Fibroblast of pulmonary artery (primary cell): ENCODE measurements around the gene CTR9.

Experiments used
- DNase-seq: peaks from one replicate; pipeline ENCODE4 v3.0.0-alpha.2; 2010; ENCODE audit warnings: low read depth
- H3K4me3 ChIP-seq: replicated peaks from 2 replicates; pipeline ENCODE4 v1.5.1; 2011; ENCODE audit warnings: low read depth, mild to moderate bottlenecking, control low read depth, low read length, moderate library complexity
- CTCF ChIP-seq: IDR thresholded peaks from 2 replicates; pipeline ENCODE4 v1.5.1; 2011; ENCODE audit warnings: mild to moderate bottlenecking, control low read depth, low read length, inconsistent platforms; ENCODE audit errors: missing control alignments

CTR9 gene

GRCh38 chr11:10751581-10751940 lies 515 bp downstream of the CTR9 start:
- TF ChIP-seq CTCF, result no peak
- DNase-seq, result no peak
- peak overlapping the region; percentile 96 for H3K4me3 ChIP-seq

GRCh38 chr11:10752061-10752460 lies 1.0 kb downstream of the CTR9 start:
- H3K4me3 ChIP-seq, result peak overlapping the region; percentile 96
- DNase-seq, result no peak
- TF ChIP-seq CTCF, result no peak

GRCh38 chr11:10752486-10752885 lies 1.4 kb downstream of the CTR9 start:
- DNase-seq, result no peak
- peak overlapping the region; percentile 96 for H3K4me3 ChIP-seq
- TF ChIP-seq CTCF, result no peak

- H3K4me3 ChIP-seq, result no peak overlapping the region
- no peak for DNase-seq
- TF ChIP-seq CTCF, result peak; percentile 26
These were observed 7.9 kb downstream of the CTR9 start for GRCh38 chr11:10758957-10759356.

- H3K4me3 ChIP-seq, result no peak overlapping the region
- no peak for DNase-seq
- TF ChIP-seq CTCF, result no peak
These were observed 10.1 kb downstream of the CTR9 start for GRCh38 chr11:10761085-10761698.

- no peak overlapping the region for H3K4me3 ChIP-seq
- no peak for TF ChIP-seq CTCF
- DNase-seq, result no peak
These were observed 11.1 kb downstream of the CTR9 start for GRCh38 chr11:10762185-10762584.

- H3K4me3 ChIP-seq, result no peak overlapping the region
- no peak for TF ChIP-seq CTCF
- no peak for DNase-seq
These were observed 11.9 kb downstream of the CTR9 start for GRCh38 chr11:10762913-10763421.
